ENCODE results near the gene ZFYVE16. TPM values are rescaled to one million over a fixed set of nuclear protein-coding genes. Genes with fewer than 3 reads are reported as not detected.
"Not testable (repeated sequence)": the region's sequence is repeated elsewhere in the genome, so short reads cannot be mapped to it uniquely, and the experiment has no call there.

The ZFYVE16 gene
- total RNA-seq, 1 experiment from 2014 or later = 21.9 TPM

DNA sequence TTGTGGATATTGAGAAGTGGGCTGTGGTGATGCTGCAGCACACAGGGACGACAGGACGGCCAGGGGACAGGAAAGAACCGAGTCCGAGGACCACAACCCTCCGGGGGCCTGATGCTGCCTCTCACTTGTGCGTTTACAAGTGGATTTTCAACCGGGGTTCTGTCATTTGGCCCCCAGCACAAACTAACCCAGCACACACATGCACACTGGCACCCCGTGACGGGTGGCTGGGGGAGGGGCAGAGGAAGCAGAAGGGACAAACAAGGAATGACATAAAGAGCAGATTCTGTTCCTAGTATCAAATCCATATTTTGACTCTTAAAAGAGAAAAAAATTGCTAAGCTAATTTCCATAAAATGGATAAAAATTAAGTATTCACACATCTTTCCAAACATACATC lies 18.3 kb upstream of the ZFYVE16 start:
- H3K36me3 Mint-ChIP-seq (ENCODE audit: insufficient read depth in 1 of 3, low read depth in 3 of 3) = no peaks in the 10 kb centered on the region
- no peak overlapping the region for H2BK15ac ChIP-seq (ENCODE audit: low read depth, low read length)
- no peak overlapping the region for H3K56ac ChIP-seq (ENCODE audit: insufficient read length, low read depth, low read length)
- no peak overlapping the region for H3K27ac ChIP-seq (ENCODE audit: insufficient read length, low read depth, low read length)
- no peak overlapping the region for H2BK120ac ChIP-seq (ENCODE audit: low read depth, low read length, poor library complexity, severe bottlenecking)
- H3K4me2 ChIP-seq (ENCODE audit: insufficient read depth, insufficient read length, low read length) = no peak overlapping the region
- no peak overlapping the region for H4K91ac ChIP-seq (ENCODE audit: insufficient read length, low read depth, low read length)
- no peak overlapping the region for H3K14ac ChIP-seq (ENCODE audit: insufficient read depth, low read length)
- H2BK5ac ChIP-seq (ENCODE audit: insufficient read length, low read length) = no peak overlapping the region
- H3K4me1 ChIP-seq (ENCODE audit: insufficient read depth, low read length) = no peaks in the 10 kb centered on the region; the same call in 1 of the 2 replicates
- H2AK5ac ChIP-seq (ENCODE audit: insufficient read length, low read length) = no peak overlapping the region
- no peak overlapping the region for H2BK12ac ChIP-seq (ENCODE audit: insufficient read length, low read depth, low read length)
- no peaks in the 10 kb centered on the region for H3K27me3 ChIP-seq (ENCODE audit: insufficient read depth, low read length)
- DNase-seq = no peak
- H3K79me2 ChIP-seq (ENCODE audit: insufficient read depth, low read length) = no peaks in the 10 kb centered on the region
- H3K27me3 Mint-ChIP-seq (ENCODE audit: low read depth) = peaks cover 6% of the 10 kb centered on the region
- H3K4ac ChIP-seq (ENCODE audit: low read depth, low read length) = no peak overlapping the region
- H3K23me2 ChIP-seq (ENCODE audit: insufficient read length, low read depth, low read length, poor library complexity, severe bottlenecking) = no peaks in the 10 kb centered on the region
- no peak overlapping the region for H4K5ac ChIP-seq (ENCODE audit: insufficient read length, low read depth, low read length)
- H3T11ph ChIP-seq (ENCODE audit: low read length) = no peak overlapping the region
- peaks cover 0 to 12% of the 10 kb centered on the region in 2 experiments; a peak in 3 of 5 replicates for H3K9me3 Mint-ChIP-seq
- no peak overlapping the region for H3K23ac ChIP-seq (ENCODE audit: insufficient read length, low read depth, low read length)
- H2AFZ ChIP-seq (ENCODE audit: low read length) = no peak overlapping the region
- no peak for TF ChIP-seq CTCF (conservative IDR thresholded peaks at IDR 0.05)
- H3K79me1 ChIP-seq (ENCODE audit: insufficient read depth, low read depth, low read length, poor library complexity, severe bottlenecking) = no peaks in the 10 kb centered on the region
- no peak overlapping the region for H4K8ac ChIP-seq (replicated peaks; ENCODE audit: insufficient read length, low read depth, low read length)
- no CpG with 5 or more reads among the region's 9 CpGs for WGBS (ENCODE audit: extremely low coverage, insufficient read length, low lambda C conversion rate)
- H3K9me3 ChIP-seq (ENCODE audit: control insufficient read depth, low read depth, low read length) = no peaks in the 10 kb centered on the region
- peaks cover 14 to 16% of the 10 kb centered on the region in 2 experiments for H3K4me1 Mint-ChIP-seq
- H4K20me1 ChIP-seq (ENCODE audit: control insufficient read depth, insufficient read depth, insufficient read length) = no peaks in the 10 kb centered on the region
- H3K9ac ChIP-seq (ENCODE audit: extremely low read depth, insufficient read length, low read length) = no peak overlapping the region
- no peak overlapping the region for H3K4me3 Mint-ChIP-seq
- no peak overlapping the region for H3K18ac ChIP-seq (ENCODE audit: insufficient read length, low read depth, low read length)
- H3K27ac Mint-ChIP-seq = no peak overlapping the region
- H2BK20ac ChIP-seq (ENCODE audit: low read depth, low read length, poor library complexity, severe bottlenecking) = no peak overlapping the region

DNA sequence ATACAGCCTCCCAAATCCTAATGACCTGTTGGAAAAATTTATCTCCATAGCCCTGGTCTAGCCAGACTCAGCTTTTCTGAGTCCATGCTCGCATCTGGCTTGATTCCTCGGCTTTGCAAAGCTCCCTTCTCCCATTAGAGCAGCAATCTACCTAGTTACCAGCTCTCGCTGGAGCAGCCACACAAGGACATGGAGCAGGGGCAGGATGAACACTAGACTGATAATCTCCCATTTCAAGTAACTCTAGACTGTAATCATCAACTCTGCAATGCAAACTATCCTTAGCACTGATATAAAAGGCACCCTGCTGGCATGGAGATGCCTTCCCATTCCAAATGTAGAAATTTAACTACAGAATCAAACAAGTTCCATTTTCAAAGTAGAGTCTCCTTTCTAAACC lies 17.5 kb upstream of the ZFYVE16 start:
- not testable (repeated sequence) for H3K14ac ChIP-seq (ENCODE audit: insufficient read depth, low read length); H3K36me3 Mint-ChIP-seq (ENCODE audit: insufficient read depth in 1 of 3, low read depth in 3 of 3); H2BK120ac ChIP-seq (ENCODE audit: low read depth, low read length, poor library complexity, severe bottlenecking); DNase-seq; H3K9ac ChIP-seq (ENCODE audit: extremely low read depth, insufficient read length, low read length); H3K27me3 ChIP-seq (ENCODE audit: insufficient read depth, low read length); H2BK15ac ChIP-seq (ENCODE audit: low read depth, low read length); H2BK5ac ChIP-seq (ENCODE audit: insufficient read length, low read length); H4K5ac ChIP-seq (ENCODE audit: insufficient read length, low read depth, low read length); H3K23me2 ChIP-seq (ENCODE audit: insufficient read length, low read depth, low read length, poor library complexity, severe bottlenecking); H3K79me2 ChIP-seq (ENCODE audit: insufficient read depth, low read length); H3K9me3 ChIP-seq (ENCODE audit: control insufficient read depth, low read depth, low read length); H3K27ac ChIP-seq (ENCODE audit: insufficient read length, low read depth, low read length); H3K18ac ChIP-seq (ENCODE audit: insufficient read length, low read depth, low read length); H2AK5ac ChIP-seq (ENCODE audit: insufficient read length, low read length); H3K4me1 ChIP-seq (ENCODE audit: insufficient read depth, low read length); H3K56ac ChIP-seq (ENCODE audit: insufficient read length, low read depth, low read length); H3K4me2 ChIP-seq (ENCODE audit: insufficient read depth, insufficient read length, low read length); H3K4ac ChIP-seq (ENCODE audit: low read depth, low read length); H2BK12ac ChIP-seq (ENCODE audit: insufficient read length, low read depth, low read length); H4K91ac ChIP-seq (ENCODE audit: insufficient read length, low read depth, low read length); H3K4me3 Mint-ChIP-seq; H4K8ac ChIP-seq (replicated peaks; ENCODE audit: insufficient read length, low read depth, low read length); H3K27me3 Mint-ChIP-seq (ENCODE audit: low read depth); H2BK20ac ChIP-seq (ENCODE audit: low read depth, low read length, poor library complexity, severe bottlenecking); H3T11ph ChIP-seq (ENCODE audit: low read length); H2AFZ ChIP-seq (ENCODE audit: low read length); H3K23ac ChIP-seq (ENCODE audit: insufficient read length, low read depth, low read length); H3K79me1 ChIP-seq (ENCODE audit: insufficient read depth, low read depth, low read length, poor library complexity, severe bottlenecking); H4K20me1 ChIP-seq (ENCODE audit: control insufficient read depth, insufficient read depth, insufficient read length)
- Mint-ChIP-seq H3K9me3 (peaks cover 0 to 12% of the 10 kb centered on the region in 2 experiments; a peak in 3 of 5 replicates), H3K27ac (peak overlapping the region in 2 of 3 experiments; percentile 19 to 59; a peak in 1 of 7 replicates), H3K4me1 (peaks cover 14 to 16% of the 10 kb centered on the region in 2 experiments)
- no CpG with 5 or more reads among the region's 3 CpGs for WGBS (ENCODE audit: extremely low coverage, insufficient read length, low lambda C conversion rate)

All from H9 (cell line).